Measurements from ENCODE around the gene HPGD.

DNA sequence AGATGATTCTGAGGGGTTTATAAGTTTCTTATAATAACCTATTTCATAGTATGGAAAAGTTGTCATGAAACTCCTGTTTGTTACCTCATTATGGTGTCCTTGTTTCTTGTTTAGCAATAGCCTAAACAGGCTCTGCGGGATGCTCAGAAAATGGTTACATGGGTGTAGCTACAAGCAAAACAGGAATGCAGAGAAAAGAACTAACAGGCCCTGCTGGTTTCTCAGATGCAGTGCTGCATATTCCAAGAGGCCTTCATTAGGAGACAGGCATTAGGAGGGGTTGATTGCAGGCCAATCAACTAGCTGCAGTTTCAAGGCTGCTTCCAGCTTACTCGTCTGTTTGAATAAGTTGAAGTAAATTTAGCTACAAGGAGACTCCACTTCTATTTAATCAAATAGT lies 37.6 kb upstream of the HPGD start:
- TF ChIP-seq POLR2A (IDR thresholded peaks at IDR 0.05; ENCODE audit: low read depth) = no peak
- TF ChIP-seq, protein P1, sequence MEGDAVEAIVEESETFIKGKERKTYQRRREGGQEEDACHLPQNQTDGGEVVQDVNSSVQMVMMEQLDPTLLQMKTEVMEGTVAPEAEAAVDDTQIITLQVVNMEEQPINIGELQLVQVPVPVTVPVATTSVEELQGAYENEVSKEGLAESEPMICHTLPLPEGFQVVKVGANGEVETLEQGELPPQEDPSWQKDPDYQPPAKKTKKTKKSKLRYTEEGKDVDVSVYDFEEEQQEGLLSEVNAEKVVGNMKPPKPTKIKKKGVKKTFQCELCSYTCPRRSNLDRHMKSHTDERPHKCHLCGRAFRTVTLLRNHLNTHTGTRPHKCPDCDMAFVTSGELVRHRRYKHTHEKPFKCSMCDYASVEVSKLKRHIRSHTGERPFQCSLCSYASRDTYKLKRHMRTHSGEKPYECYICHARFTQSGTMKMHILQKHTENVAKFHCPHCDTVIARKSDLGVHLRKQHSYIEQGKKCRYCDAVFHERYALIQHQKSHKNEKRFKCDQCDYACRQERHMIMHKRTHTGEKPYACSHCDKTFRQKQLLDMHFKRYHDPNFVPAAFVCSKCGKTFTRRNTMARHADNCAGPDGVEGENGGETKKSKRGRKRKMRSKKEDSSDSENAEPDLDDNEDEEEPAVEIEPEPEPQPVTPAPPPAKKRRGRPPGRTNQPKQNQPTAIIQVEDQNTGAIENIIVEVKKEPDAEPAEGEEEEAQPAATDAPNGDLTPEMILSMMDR (IDR thresholded peaks at IDR 0.05) = no peak
- TF ChIP-seq EP300 (IDR thresholded peaks at IDR 0.05) = no peak
- no peak for TF ChIP-seq POLR2AphosphoS5 (IDR thresholded peaks at IDR 0.05)
